Putamen (tissue), 1 donor: ENCODE data around the gene DLGAP4.
"Not testable (repeated sequence)": the region's sequence is repeated elsewhere in the genome, so short reads cannot be mapped to it uniquely, and the experiment has no call there.

ENCODE experiments used
- DNase-seq: peaks from one replicate; pipeline ENCODE4 v3.0.0-alpha.2; 2016; ENCODE audit warnings: low spot score

Gene DLGAP4

GRCh38 chr20:36541227-36541767 lies 235.2 kb downstream of the DLGAP4 start, which contains the start of gene MYL9:
Gene MYL9, plus strand, starts transcription at chr20:36541519. Its CDS starts 3,366 bp downstream, at chr20:36544885.
- DNase-seq = no peak

- DNase-seq = no peak
Observed at GRCh38 chr20:36541768-36542488, 235.8 kb downstream of the DLGAP4 start.

DNA sequence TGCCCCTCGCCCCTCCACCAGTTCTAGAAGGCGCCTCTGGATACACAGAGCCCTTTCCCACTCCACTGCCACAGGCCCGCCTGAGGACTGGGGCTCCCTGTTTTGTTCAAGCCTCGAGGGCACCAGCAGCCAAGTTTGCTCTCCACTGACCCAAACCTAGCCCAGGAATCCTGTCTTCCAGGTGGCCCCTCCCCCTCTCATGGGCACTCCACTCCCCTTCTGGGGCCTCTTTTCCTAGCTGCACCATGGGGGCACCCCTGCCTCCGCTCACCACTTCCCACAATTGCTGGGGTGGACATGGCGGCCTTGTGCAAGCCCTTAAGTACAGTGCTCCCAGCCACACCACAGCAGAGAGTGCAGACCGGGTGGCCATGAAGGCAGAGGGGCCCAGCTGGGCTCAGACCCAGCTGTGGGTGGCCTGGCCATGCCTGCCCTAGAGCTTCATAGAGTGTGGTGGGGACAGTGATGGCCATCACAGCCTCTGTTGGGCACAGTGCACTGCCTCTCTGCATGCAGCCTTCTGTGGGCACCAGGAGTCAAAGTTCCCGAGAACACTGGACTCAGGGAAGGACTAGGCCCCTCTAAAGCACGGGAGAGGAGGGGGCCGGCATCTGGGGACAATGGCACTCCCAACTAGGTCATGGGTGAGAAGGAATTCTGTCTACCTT lies 236.5 kb downstream of the DLGAP4 start:
- DNase-seq = no peak

DNA sequence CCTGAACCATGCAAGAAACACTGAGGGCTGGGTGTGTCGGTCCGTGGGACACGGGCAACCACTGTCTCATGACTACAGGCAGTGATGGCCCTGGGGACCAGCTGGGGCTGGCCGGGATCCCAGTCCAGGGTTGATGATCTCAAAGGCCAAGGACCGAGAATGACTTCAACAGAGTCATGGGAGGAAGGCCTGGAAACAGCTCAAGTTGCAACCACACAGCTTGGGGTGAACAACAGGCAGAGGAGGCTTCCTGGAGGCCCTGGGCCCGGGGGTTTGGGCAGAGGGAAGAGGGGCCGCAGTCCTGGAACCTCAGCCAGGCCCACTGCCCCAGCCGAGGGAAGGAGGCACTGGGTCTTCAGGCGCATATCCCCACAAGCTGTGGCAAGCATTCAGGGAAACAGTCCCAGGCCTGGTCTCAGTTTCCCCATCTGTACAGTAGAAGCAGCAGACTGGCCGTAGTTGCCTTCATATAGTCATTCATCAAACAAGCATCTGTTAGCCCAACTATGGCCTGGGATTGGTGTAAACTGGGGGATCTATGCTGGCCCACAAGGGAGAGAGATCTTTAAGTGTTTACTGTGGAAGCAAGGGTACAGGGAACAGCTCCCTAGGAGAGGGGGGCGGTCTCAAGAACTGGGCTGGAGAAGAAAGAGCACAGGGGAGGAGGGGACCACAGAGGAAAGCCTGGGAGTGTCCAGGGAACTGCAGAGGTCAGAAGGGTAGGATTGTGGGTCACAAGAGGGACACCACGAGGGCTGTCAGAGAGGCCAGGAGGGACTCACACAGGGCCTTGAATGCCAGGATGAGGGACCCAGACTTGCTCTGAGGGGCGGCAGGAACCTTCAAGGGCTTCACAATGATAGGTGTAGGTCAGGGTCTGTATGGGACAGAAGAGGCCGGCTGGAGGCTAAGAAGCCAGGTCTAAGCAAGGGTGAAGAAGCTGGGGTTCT lies 237.3 kb downstream of the DLGAP4 start:
- DNase-seq = no peak

GRCh38 chr20:36544134-36545018 lies 238.2 kb downstream of the DLGAP4 start:
- DNase-seq = no peak

GRCh38 chr20:36546111-36546736 lies 240.1 kb downstream of the DLGAP4 start:
- no peak for DNase-seq

GRCh38 chr20:36547186-36548005 lies 241.3 kb downstream of the DLGAP4 start:
- DNase-seq = no peak

GRCh38 chr20:36548006-36548315 lies 241.8 kb downstream of the DLGAP4 start:
- no peak for DNase-seq

DNA sequence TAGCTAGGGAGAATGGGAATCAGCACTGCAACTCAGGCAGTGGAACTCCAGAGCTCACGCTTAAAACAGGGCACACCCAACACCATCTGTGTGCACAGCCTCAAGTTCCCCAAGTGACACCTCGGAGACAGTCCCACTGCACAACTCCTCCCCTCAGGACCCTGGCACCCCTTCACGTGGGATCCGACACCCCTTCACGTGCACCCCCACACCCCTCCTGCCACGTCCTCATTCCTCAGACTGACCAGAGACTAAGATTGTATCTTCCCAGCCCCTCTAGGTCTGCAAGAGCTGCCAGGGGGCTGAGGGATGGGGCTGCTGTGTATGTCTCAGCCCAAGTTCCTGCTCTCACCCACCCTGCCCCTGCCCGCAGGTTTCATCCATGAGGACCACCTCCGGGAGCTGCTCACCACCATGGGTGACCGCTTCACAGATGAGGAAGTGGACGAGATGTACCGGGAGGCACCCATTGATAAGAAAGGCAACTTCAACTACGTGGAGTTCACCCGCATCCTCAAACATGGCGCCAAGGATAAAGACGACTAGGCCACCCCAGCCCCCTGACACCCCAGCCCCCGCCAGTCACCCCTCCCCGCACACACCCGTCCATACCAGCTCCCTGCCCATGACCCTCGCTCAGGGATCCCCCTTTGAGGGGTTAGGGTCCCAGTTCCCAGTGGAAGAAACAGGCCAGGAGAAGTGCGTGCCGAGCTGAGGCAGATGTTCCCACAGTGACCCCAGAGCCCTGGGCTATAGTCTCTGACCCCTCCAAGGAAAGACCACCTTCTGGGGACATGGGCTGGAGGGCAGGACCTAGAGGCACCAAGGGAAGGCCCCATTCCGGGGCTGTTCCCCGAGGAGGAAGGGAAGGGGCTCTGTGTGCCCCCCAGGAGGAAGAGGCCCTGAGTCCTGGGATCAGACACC lies 242.8 kb downstream of the DLGAP4 start:
- DNase-seq = no peak

GRCh38 chr20:36549628-36549941 lies 243.4 kb downstream of the DLGAP4 start:
- DNase-seq = no peak

- no peak for DNase-seq
Observed at GRCh38 chr20:36549942-36550789, 244.0 kb downstream of the DLGAP4 start.

DNA sequence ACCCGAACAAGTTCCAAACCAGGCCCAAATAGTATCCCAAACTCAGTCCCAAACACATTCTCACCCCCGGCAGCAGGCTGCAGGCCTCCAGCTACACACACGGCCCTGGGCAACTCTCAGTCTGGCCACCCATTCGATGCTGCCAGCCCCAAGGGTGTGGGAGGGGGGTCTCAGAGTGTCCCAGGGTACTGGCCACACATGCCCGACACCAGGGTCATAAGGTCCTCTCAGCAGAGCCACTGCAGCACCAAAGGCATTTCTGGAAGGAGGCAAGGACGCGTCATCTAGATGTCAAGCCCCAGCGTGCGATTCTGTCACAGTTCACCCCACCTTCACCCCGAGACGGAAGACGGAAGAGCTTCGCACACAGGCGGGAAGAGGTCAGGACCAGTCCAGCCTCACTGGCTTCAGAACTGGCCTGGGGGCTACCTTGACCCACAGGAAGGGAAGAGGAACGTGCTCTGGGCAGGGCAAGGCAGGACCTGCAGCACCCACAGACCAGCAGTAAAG lies 244.7 kb downstream of the DLGAP4 start:
- DNase-seq = no peak

GRCh38 chr20:36555248-36555647 lies 249.1 kb downstream of the DLGAP4 start:
- DNase-seq = no peak

GRCh38 chr20:36562724-36563123 lies 256.6 kb downstream of the DLGAP4 start:
- no peak for DNase-seq

- no peak for DNase-seq
Observed at GRCh38 chr20:36563374-36563773, 257.2 kb downstream of the DLGAP4 start.

DNA sequence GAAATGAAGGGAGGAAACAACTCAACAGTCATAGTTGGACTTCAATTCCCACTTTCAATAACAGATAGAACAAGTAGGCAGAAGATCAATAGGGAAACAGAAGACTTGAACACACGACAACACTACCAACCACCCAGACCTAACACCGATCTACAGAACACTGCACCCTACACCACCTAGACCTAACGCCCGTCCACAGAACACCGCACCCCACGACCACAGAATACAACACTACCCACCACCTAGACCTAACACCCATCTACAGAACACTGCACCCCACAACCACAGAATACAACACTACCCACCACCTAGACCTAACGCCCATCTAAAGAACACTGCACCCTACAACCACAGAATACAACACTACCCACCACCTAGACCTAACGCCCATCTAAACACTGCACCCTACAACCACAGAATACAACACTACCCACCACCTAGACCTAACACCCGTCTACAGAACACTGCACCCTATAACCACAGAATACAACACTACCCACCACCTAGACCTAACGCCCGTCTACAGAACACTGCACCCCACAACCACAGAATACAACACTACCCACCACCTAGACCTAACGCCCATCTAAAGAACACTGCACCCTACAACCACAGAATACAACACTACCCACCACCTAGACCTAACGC lies 258.1 kb downstream of the DLGAP4 start:
- not testable (repeated sequence) for DNase-seq

- not testable (repeated sequence) for DNase-seq
Observed at GRCh38 chr20:36564726-36565121, 258.6 kb downstream of the DLGAP4 start.
